ENCODE results near the gene MAB21L3. TPM values are rescaled to one million over a fixed set of nuclear protein-coding genes. Genes with fewer than 3 reads are reported as not detected.

MAB21L3 gene
- total and polyA plus RNA-seq, 2 of the 13 experiments (the other 11 are each of a cell fraction or from before 2014, with no cell fraction given): 0.55 to 4.1 TPM

GRCh38 chr1:116122955-116123757 is 12.0 kb downstream of the MAB21L3 start (continued):
- no peak for TF ChIP-seq ZNF318 (CRISPR knock-in tag; IDR thresholded peaks at IDR 0.05)
- no peak for TF ChIP-seq ZNF282 (IDR thresholded peaks at IDR 0.05; ENCODE audit: partially characterized antibody)
- no peak for TF ChIP-seq KLF6 (CRISPR knock-in tag; IDR thresholded peaks at IDR 0.05)
- no peak; the same call in 1 of the 2 replicates for TF ChIP-seq KDM5B (CRISPR knock-in tag; IDR thresholded peaks at IDR 0.05; ENCODE audit: borderline replicate concordance)
- TF ChIP-seq ZNF569 (CRISPR knock-in tag; IDR thresholded peaks at IDR 0.05; ENCODE audit: borderline replicate concordance): no peak
- no peak for TF ChIP-seq NFIB (CRISPR knock-in tag; IDR thresholded peaks at IDR 0.05; ENCODE audit: borderline replicate concordance)
- peak; percentile 88 for TF ChIP-seq MED1 (CRISPR knock-in tag; IDR thresholded peaks at IDR 0.05)
- no peak for TF ChIP-seq TFDP1 (CRISPR knock-in tag; IDR thresholded peaks at IDR 0.05; ENCODE audit: borderline replicate concordance)
- no peak for TF ChIP-seq SATB2 (CRISPR knock-in tag; IDR thresholded peaks at IDR 0.05)
- TF ChIP-seq ARID2 (CRISPR knock-in tag; IDR thresholded peaks at IDR 0.05; ENCODE audit: borderline replicate concordance): peak; percentile 25; the same call in 1 of the 2 replicates
- TF ChIP-seq ZMYM2 (CRISPR knock-in tag; IDR thresholded peaks at IDR 0.05): 0 out of 2 replicates have a peak, but pooled peaks have one; percentile 41
- no peak for TF ChIP-seq DZIP1 (CRISPR knock-in tag; IDR thresholded peaks at IDR 0.05)
- no peak for TF ChIP-seq ZNF552 (CRISPR knock-in tag; IDR thresholded peaks at IDR 0.05; ENCODE audit: borderline replicate concordance)
- no peak for TF ChIP-seq ZNF275 (CRISPR knock-in tag; IDR thresholded peaks at IDR 0.05; ENCODE audit: borderline replicate concordance)
- peak; percentile 30 for TF ChIP-seq ZEB1 (IDR thresholded peaks at IDR 0.05; ENCODE audit: insufficient replicate concordance, low read depth)
